ENCODE results near the gene ZNF496. TPM values are rescaled to one million over a fixed set of nuclear protein-coding genes. Genes with fewer than 3 reads are reported as not detected.
"Not testable (repeated sequence)": the region's sequence is repeated elsewhere in the genome, so short reads cannot be mapped to it uniquely, and the experiment has no call there.

The ZNF496 gene
- total RNA-seq, 1 experiment from 2014 or later, result 33.5 TPM

- Histone ChIP-seq H3K4me3 (no peak overlapping the region), H3K4me1 (no peaks in the 10 kb centered on the region), H3K27ac (no peak overlapping the region), H3K9me3 (replicated peaks) (no peaks in the 10 kb centered on the region), H3K36me3 (no peaks in the 10 kb centered on the region), H3K27me3 (no peaks in the 10 kb centered on the region)
- no peak for DNase-seq
Observed at GRCh38 chr1:247274605-247275256, 56.9 kb downstream of the ZNF496 start.

GRCh38 chr1:247273013-247273412 lies 58.7 kb downstream of the ZNF496 start:
- no peak overlapping the region for H3K4me3 ChIP-seq
- H3K4me1 ChIP-seq, result no peaks in the 10 kb centered on the region
- DNase-seq, result no peak
- no peaks in the 10 kb centered on the region for H3K9me3 ChIP-seq (replicated peaks)
- H3K27me3 ChIP-seq, result no peaks in the 10 kb centered on the region
- H3K36me3 ChIP-seq, result no peaks in the 10 kb centered on the region
- no peak overlapping the region for H3K27ac ChIP-seq

GRCh38 chr1:247270003-247270402 lies 61.7 kb downstream of the ZNF496 start:
- no peak overlapping the region for H3K27ac ChIP-seq
- H3K4me3 ChIP-seq, result no peak overlapping the region
- H3K36me3 ChIP-seq, result no peaks in the 10 kb centered on the region
- no peaks in the 10 kb centered on the region for H3K27me3 ChIP-seq
- H3K9me3 ChIP-seq (replicated peaks), result no peaks in the 10 kb centered on the region
- no peaks in the 10 kb centered on the region for H3K4me1 ChIP-seq
- DNase-seq, result no peak

- Histone ChIP-seq H3K27me3 (no peaks in the 10 kb centered on the region), H3K4me3 (no peak overlapping the region), H3K27ac (no peak overlapping the region), H3K36me3 (no peaks in the 10 kb centered on the region), H3K9me3 (replicated peaks) (no peaks in the 10 kb centered on the region), H3K4me1 (no peaks in the 10 kb centered on the region)
- no peak for DNase-seq
Observed at GRCh38 chr1:247269133-247269532, 62.5 kb downstream of the ZNF496 start.

- DNase-seq, result no peak
- Histone ChIP-seq H3K4me1 (no peaks in the 10 kb centered on the region), H3K4me3 (no peak overlapping the region)
Observed at GRCh38 chr1:247268390-247269045, 63.1 kb downstream of the ZNF496 start.

GRCh38 chr1:247266053-247266452 lies 65.6 kb downstream of the ZNF496 start:
- H3K9me3 ChIP-seq (replicated peaks), result no peaks in the 10 kb centered on the region
- no peaks in the 10 kb centered on the region for H3K4me1 ChIP-seq
- no peak for DNase-seq
- no peaks in the 10 kb centered on the region for H3K36me3 ChIP-seq
- H3K27ac ChIP-seq, result no peak overlapping the region
- no peak overlapping the region for H3K4me3 ChIP-seq
- H3K27me3 ChIP-seq, result no peaks in the 10 kb centered on the region

More at GRCh38 chr1:247268390-247269045, 63.1 kb downstream of the ZNF496 start:
- H3K9me3 ChIP-seq (replicated peaks), result no peaks in the 10 kb centered on the region
- H3K27me3 ChIP-seq, result no peaks in the 10 kb centered on the region
- H3K27ac ChIP-seq, result no peak overlapping the region
- H3K36me3 ChIP-seq, result no peaks in the 10 kb centered on the region

GRCh38 chr1:247255772-247256171 lies 75.9 kb downstream of the ZNF496 start, which contains the start of gene VN1R5:
TSS of gene VN1R5 (plus strand) at chr1:247256072.
- not testable (repeated sequence) for DNase-seq; H3K4me1 ChIP-seq; H3K4me3 ChIP-seq; H3K27me3 ChIP-seq; H3K36me3 ChIP-seq; H3K27ac ChIP-seq; H3K9me3 ChIP-seq (replicated peaks)

GRCh38 chr1:247247568-247247967 lies 84.1 kb downstream of the ZNF496 start:
- Histone ChIP-seq H3K36me3 (no peaks in the 10 kb centered on the region), H3K4me1 (no peaks in the 10 kb centered on the region), H3K27me3 (no peaks in the 10 kb centered on the region), H3K9me3 (replicated peaks) (no peaks in the 10 kb centered on the region), H3K27ac (no peak overlapping the region), H3K4me3 (no peak overlapping the region)
- no peak for DNase-seq

Other genes starting within 250 kb of the ZNF496 start
- gene ZNF669, start 227.5 kb downstream of the ZNF496 start, total RNA-seq (2014; rRNA removed; shearing (Covaris generic)), result 12.9 and 14.7 TPM in 2 replicates
- gene ZNF124, start 159.8 kb downstream of the ZNF496 start, total RNA-seq (2014; rRNA removed; shearing (Covaris generic)), result 74.6 and 78.6 TPM in 2 replicates
- gene VN1R5, start 75.8 kb downstream of the ZNF496 start, total RNA-seq (2014; rRNA removed; shearing (Covaris generic)), result not detected in 2 replicates
- 0.05 and 0.36 TPM in 2 replicates for gene NLRP3, start 84.3 kb upstream of the ZNF496 start, total RNA-seq (2014; rRNA removed; shearing (Covaris generic))
- gene OR2B11, start 126.2 kb upstream of the ZNF496 start, total RNA-seq (2014; rRNA removed; shearing (Covaris generic)), result not detected in 2 replicates
- gene OR2C3, start 204.6 kb upstream of the ZNF496 start, total RNA-seq (2014; rRNA removed; shearing (Covaris generic)), result not detected in 2 replicates
- not detected in 2 replicates for gene GCSAML, start 217.3 kb upstream of the ZNF496 start, total RNA-seq (2014; rRNA removed; shearing (Covaris generic))